ENCODE measurements around the gene PDGFRB. TPM values are rescaled to one million over a fixed set of nuclear protein-coding genes. Genes with fewer than 3 reads are reported as not detected.
A peak's percentile ranks its signal among the peaks of the same experiment; 100 is the strongest.

Gene PDGFRB
- total and polyA plus RNA-seq, 9 donors = 102 to 302 (median 207) TPM

GRCh38 chr5:150114773-150115408 lies 40.8 kb downstream of the PDGFRB start:
- no peaks in the 10 kb centered on the region for H3K9me3 ChIP-seq
- no peaks in the 10 kb centered on the region for H3K27me3 ChIP-seq
- TF ChIP-seq POLR2A (IDR thresholded peaks at IDR 0.05) = no peak
- TF ChIP-seq CTCF (IDR thresholded peaks at IDR 0.05) = no peak
- no peak for TF ChIP-seq EP300 (IDR thresholded peaks at IDR 0.05)
- no peak overlapping the region for H3K4me3 ChIP-seq
- intact Hi-C loops (cut with DNase I) = no loop called here
- peaks cover 4% of the 10 kb centered on the region for H3K4me1 ChIP-seq (ENCODE audit: insufficient read depth)
- no peak overlapping the region for H3K27ac ChIP-seq
- no peaks in the 10 kb centered on the region for H3K36me3 ChIP-seq
- DNase-seq = peak in 2 of 5 donors; percentile 12 to 16
- WGBS, 3 donors = 73 to 84% (median 80%) methylated on average over 8 of the region's 8 CpGs

GRCh38 chr5:150114102-150114641 lies 41.5 kb downstream of the PDGFRB start:
- Histone ChIP-seq H3K27ac (no peak overlapping the region), H3K36me3 (no peaks in the 10 kb centered on the region)
- 80 to 84% (median 80%) methylated on average over 12 of the region's 12 CpGs for WGBS, 3 donors

DNA sequence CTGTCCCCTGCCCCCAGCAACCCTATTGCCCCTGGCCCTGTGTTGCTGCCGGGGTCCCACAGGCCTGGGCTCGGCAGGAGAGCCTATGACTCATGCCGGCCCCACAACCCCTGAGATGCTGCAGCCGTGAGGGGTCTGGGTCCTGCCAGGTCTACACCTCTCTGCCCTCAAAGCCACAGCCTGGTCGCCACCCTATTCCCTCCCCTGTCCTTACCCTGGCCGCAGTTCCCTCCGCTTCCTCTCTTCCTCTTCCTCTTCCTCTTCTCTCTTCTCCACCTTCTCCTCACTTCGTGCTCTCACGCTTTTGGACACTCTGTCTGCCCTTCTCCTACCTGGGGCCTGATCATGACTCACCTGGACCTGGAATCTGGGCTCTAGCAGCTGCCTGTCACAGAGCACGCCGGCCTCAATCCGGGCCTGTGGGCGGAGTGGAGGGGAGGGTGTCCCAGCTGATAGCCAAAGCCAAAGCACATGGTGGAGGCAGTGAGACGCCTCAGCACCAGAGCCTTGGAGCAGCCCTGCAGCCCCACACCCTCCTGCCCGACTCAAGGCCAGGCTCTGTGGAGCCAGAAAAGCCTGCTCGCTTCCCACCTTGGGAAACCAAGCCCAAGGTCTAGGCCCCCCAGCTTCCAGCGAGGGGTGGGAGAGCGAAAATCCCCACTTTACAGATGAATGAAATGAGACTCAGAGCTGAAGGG lies 42.4 kb downstream of the PDGFRB start:
- TF ChIP-seq POLR2A (IDR thresholded peaks at IDR 0.05) = no peak
- TF ChIP-seq EP300 (IDR thresholded peaks at IDR 0.05) = no peak
- TF ChIP-seq CTCF (IDR thresholded peaks at IDR 0.05) = no peak
- Histone ChIP-seq H3K4me3 (no peak overlapping the region), H3K36me3 (no peaks in the 10 kb centered on the region), H3K27me3 (no peaks in the 10 kb centered on the region), H3K9me3 (no peaks in the 10 kb centered on the region), H3K4me1 (ENCODE audit: insufficient read depth) (peaks cover 4% of the 10 kb centered on the region), H3K27ac (peak overlapping the region in 1 of 2 donors; percentile 61)
- WGBS, 3 donors = 33 to 42% (median 37%) methylated on average over 16 to 18 of the region's 18 CpGs
- intact Hi-C loops (cut with DNase I) = no loop called here
- DNase-seq = peak in 4 of 5 donors; percentile 42 to 71 (median 52)

More at GRCh38 chr5:150114102-150114641, 41.5 kb downstream of the PDGFRB start:
- Histone ChIP-seq H3K9me3 (no peaks in the 10 kb centered on the region), H3K4me3 (no peak overlapping the region), H3K4me1 (ENCODE audit: insufficient read depth) (peaks cover 4% of the 10 kb centered on the region), H3K27me3 (no peaks in the 10 kb centered on the region)
- DNase-seq = peak in 3 of 5 donors; percentile 13 to 36 (median 25)
- TF ChIP-seq CTCF (IDR thresholded peaks at IDR 0.05) (no peak), POLR2A (IDR thresholded peaks at IDR 0.05) (no peak), EP300 (IDR thresholded peaks at IDR 0.05) (no peak)
- intact Hi-C loops (cut with DNase I) = no loop called here

GRCh38 chr5:150112201-150113046 lies 43.2 kb downstream of the PDGFRB start:
- no peak for TF ChIP-seq EP300 (IDR thresholded peaks at IDR 0.05)
- peaks cover 4% of the 10 kb centered on the region for H3K4me1 ChIP-seq (ENCODE audit: insufficient read depth)
- H3K4me3 ChIP-seq = no peak overlapping the region
- 22 to 26% (median 26%) methylated on average over 6 of the region's 6 CpGs for WGBS, 3 donors
- DNase-seq = peak; percentile 64 to 72 (median 67)
- no peaks in the 10 kb centered on the region for H3K27me3 ChIP-seq
- no peaks in the 10 kb centered on the region for H3K9me3 ChIP-seq
- H3K27ac ChIP-seq = peak overlapping the region in 1 of 2 donors; percentile 61
- H3K36me3 ChIP-seq = no peaks in the 10 kb centered on the region
- intact Hi-C loops (cut with DNase I) = no loop called here

All from ovary (tissue), 9 donors.